GM18507 (cell line): Measurements from ENCODE around the gene OR52K2.
"Not testable (repeated sequence)": the region's sequence is repeated elsewhere in the genome, so short reads cannot be mapped to it uniquely, and the experiment has no call there.

Source experiments
- DNase-seq: peaks from one replicate; pipeline ENCODE4 v3.0.0; 2011; ENCODE audit warnings: low read depth; ENCODE audit not compliant: insufficient read length; ENCODE audit errors: extremely low spot score
- FAIRE-seq: peaks from 2 replicates; lab custom pipeline; 2011; peaks lifted over from hg19 to GRCh38; lab: Jason Lieb, UNC

Gene OR52K2

DNA sequence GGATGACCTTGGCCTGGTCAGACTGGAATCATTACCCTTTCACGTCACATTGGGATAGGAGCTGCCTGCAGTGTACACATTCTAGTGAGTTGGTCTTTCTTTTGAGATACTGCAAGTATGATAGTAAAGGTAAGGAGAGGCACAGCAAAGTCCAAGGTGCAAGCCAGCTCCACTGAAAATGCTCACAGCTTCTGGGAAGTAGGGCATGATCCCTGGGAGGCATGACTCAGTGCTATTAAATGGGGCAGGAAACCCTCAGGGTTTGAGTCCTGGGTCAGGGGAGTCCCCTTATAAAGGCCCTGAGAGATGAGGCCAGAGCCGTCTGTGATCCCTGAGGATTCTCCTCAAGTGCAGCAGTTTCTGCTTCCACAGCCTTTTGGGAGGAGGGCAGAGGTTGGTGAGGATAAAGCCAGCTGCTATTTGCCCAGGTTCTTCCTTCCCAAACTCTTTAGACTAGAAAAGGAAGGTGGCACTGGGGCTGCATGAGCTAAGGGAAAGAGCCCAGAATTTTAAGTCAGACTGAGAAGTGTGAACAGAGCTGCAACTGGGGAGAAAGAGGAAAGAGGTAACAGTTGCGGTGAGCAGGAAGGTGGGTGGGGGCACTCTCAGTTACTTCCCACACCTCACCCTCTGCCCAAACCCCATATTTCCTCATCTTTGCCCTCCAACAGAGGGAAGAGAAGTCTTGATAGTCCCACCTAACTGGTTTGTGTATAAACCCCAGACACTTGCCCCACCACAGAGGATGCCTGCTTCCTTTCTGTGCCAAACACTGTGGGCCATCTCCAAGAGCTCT lies 18.9 kb downstream of the OR52K2 start:
- FAIRE-seq: no peak
- no peak for DNase-seq

DNA sequence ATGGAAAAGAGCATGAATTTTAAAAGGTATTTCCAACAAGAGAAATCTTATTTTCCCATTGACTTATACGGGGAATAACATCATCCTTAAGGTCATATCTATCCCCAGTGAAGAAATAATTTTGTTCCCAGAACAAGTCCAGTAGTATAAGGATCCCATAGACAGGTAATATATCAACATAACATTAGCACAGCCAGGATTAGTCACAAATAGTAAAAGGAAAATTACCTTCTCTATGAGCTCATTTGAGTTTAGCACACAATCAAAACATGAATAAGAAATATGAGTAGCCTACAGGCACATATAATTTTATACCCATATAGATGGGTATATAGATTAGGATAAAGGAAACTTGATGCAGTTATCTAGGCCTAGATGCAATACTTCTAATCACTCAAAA lies 30.5 kb downstream of the OR52K2 start:
- FAIRE-seq (no peak), DNase-seq (no peak)

DNA sequence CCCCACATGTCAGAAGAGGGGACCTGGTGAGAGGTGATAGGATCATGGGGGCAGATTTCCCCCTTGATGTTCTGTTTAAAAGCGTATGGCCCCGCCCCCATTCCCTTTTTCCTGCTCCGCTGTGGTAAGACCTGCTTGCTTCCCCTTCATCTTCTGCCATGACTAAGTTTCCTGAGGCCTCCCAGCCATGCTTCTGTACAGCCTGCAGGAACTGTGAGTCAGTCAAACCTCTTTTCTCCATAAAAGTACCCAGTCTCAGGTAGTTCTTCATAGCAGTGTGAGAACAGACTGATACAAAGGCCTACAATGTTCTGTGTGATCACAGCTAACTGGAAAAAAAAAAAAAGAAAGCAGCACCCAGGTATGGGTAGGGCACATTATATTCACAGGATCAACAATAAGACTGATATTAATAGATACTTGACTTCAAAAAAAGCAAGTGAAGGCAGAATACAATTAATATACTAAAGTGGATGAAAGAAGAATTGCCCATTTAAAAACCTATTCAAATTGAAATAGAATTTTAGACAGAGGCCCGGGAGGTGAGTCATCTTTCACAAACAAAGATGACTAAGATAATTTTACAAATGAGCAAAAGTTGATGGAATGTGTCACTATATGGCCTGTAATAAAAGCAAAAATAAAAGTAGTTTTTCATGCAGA lies 31.6 kb downstream of the OR52K2 start:
- FAIRE-seq: no peak
- DNase-seq: no peak

DNA sequence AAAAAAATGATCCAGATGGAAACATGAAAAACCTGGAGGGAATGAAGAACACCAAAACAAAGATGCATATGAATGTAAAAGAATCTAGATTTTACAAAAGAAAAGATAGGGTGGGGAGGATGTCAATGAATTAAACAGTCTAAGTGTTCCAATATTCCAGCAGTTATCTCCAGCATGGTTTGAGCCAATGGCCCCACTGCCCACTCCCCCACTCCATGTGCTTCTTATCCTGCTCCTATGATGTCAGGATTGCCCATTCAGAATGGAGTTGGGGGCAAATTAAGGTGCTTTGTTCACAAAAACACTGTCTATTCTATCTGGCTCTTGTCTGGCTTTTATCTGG lies 32.1 kb downstream of the OR52K2 start:
- FAIRE-seq (no peak), DNase-seq (no peak)

DNA sequence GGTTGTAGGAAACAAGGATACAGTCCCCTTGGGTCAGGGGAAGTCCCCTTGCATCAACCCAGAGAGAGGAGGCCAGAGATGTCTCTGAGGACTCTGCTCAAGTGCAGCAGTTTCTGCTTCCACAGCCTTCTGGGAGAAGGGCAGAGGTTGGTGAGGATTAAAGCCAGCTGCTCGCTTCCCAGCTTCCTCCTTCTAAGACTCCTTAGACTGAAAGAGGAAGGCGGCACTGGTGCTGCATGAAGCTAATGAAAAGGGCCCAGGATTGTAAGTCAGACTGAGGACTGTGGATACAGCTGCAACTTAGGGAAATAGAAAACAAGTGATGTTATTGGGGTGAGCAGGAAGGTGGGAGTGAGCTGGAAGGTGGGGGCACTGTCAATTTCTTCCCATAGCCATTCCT lies 33.4 kb downstream of the OR52K2 start, which contains the start of gene OR52K1:
TSS of gene OR52K1 (plus strand) at position 202 of the 400 bp plus-strand sequence. CDS start 6,255 bp downstream, outside the sequence.
- FAIRE-seq: no peak
- no peak for DNase-seq

DNA sequence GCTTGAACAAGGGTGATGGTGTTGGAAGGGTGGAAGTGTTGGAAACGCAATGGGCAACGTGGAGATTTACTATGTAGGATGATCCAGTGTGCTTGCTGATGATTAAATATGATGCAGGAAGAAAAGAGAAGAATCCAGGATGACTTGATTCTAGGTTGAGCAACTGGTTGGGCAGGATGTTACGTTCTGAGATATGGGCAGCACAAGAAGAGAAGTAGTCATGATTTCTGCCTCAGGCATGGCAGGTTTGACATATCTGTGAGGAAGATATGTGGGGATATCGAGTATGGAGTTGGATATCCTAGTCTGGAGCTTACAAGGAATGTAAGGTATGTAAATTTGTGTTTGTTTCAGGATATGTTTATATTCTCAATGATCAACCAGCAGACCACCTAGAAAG lies 35.2 kb downstream of the OR52K2 start:
- no peak for FAIRE-seq

DNA sequence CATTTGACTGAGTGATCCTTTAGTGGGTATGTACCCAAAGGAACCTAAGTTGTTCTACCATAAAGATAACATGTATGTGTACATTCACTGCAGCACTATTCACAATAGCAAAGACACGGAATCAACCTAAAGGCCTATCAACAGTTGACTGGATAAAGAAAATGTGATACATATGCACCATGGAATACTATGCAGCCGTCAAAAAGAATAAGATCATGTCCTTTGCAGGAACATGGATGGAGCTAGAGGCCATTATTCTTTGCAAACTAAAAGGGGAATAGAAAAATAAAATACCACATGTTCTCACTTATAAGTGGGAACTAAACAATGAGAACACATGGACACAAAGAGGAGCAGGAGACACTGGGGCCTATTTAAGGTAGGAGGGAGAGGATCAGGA lies 42.3 kb downstream of the OR52K2 start:
- not testable (repeated sequence) for DNase-seq, FAIRE-seq

More for the DNA sequence above, 35.2 kb downstream of the OR52K2 start:
- no peak for DNase-seq

DNA sequence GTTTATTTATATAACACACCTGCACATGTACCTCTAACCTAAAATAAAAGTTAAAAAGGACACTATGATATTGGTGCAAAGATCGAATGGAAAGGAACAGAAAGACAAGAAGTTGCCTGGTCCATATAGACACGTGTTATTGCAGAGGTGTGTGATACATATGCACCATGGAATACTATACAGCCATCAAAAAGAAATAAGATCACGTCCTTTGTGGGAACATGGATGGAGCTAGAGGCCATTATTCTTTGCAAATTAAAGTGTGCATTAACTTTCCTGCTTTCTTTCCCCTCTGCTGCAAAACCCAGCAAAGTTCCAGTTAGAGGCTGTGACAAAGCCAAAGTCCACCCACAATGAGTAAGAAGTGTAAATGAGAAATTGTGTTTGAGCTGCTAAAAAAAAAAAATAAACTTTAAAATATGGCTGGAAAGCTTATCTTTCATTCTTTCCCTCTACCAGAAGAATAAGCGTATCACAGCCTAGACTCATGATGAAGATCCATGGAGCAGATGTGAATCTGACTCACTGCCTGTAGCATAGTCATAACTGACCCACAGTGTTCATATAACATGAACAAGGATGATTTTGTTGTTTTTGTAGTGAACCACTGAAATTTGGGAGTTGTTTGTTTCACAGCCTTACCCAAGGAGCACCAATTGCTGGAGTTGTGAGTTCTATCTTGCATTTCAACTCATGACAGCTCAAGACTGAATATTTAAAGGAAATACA lies 42.9 kb downstream of the OR52K2 start:
- no peak for FAIRE-seq
- DNase-seq: no peak

DNA sequence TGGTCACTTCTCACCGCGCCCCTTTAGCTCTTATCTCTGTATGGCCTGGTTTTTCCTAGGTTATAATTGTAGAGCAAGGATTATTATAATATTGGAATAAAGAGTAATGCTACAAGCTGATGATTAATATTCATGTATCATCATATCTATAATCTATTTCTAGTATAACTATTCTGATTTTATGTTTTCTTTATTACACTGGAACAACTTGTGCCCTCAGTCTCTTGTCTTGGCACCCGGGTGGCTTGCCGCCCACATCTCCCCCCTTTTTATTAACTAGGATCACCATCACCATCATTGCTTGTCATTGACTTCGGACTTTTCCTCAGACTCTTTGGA lies 44.4 kb downstream of the OR52K2 start:
- FAIRE-seq (no peak), DNase-seq (no peak)

DNA sequence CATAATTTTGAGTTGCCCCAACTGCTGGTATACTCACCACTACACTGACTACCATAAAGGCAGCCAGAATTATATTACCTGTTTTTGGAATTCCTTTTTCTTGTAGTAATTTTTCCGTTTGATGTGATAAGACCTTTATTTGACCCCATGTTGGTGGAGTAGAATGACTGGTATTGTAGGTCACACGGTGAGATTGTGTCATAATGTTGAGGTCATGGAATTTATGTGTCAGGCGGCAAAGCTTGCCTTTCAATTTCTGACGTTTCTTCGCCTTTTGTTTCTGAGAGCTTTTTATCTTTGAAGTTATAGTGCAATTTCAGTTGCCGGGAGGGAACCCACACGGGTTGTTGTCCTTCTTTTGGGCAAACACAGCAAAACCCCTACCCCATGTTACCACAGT lies 46.4 kb downstream of the OR52K2 start:
- FAIRE-seq (no peak), DNase-seq (no peak)

DNA sequence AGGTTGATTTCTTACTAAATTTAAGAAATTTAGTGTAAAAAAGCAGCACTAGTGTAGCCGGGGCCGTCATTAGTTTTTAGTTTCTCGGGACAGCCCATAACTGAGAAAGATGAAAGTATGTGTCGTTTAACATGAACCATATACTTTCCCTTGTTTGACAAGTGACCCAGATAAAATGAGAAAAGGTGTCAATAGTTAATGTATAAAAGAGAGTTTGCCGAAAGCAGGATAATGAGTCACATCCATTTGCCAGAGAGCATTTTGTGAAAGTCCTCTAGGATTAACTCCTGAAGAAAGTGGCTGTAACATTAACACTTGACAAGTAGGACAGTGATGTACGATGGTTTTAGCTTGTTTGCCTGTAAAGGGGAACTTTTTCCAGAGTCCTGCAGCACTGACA lies 46.9 kb downstream of the OR52K2 start:
- DNase-seq: no peak
- no peak for FAIRE-seq

DNA sequence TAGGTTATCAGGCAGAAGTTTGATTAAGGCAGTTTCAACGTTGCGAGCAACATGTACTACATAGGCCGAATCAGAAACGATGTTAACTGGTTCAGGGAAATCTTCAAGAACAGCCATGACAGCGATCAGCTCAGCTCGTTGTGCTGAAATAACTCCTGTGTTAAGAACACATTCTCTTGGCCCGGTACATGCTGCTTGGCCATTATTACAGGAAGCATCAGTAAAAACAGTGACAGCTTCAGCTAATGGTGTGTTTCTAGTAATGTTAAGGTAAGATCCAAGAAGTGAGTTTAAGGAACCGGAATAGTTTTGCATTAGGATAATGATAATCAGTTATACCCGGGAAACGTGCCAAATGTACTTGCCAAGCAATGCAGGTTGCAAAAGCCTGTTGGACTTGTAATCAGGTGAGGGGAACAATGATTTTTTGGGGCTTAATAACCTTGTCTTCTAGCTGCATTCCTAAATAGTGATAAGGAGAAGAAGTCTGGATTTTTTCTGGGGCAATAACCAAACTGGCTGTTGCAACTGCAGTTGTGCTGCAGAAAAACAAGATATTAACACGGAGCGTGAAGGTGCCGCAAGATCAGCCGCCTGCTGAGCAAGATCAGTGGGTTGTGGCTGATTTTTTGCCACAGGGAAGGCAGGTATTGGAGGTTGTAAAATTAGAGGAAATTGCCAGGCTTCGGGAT lies 47.6 kb downstream of the OR52K2 start:
- FAIRE-seq (no peak), DNase-seq (no peak)
